ENCODE measurements around the gene PLD1.

GRCh38 chr3:171678971-171679492 is 131.3 kb downstream of the PLD1 start:
- no peak for TF ChIP-seq POLR2AphosphoS5 (IDR thresholded peaks at IDR 0.05; ENCODE audit: low read depth, low read length)
- no peak for TF ChIP-seq TAF1 (IDR thresholded peaks at IDR 0.05; ENCODE audit: low read depth, low read length)
- TF ChIP-seq CTCF (IDR thresholded peaks at IDR 0.05; ENCODE audit: control extremely low read depth in 1 of 3, insufficient read depth in 1 of 3, low read depth in 1 of 3, low read length in 3 of 3): no peak

Measured in H1 (cell line).